HCT116 (cell line): ENCODE measurements around the gene GPR31. TPM values are rescaled to one million over a fixed set of nuclear protein-coding genes. Genes with fewer than 3 reads are reported as not detected.

Experiments used
- ATAC-seq: fragments of 200-7000 bp; cut with Tn5 transposase; 2 replicates; pipeline ENCODE4 v1.9.1; 2020; ENCODE audit warnings: mild to moderate bottlenecking, moderate library complexity
- BruUV-seq: library from RNA; stranded (reverse); fragments of 400-500 nt; replicated peaks from 2 replicates; lab custom pipeline; 2021; lab: Mats Ljungman, UMichigan
- CTCF ChIA-PET: fragments of 300-600 bp; sonication (Branson Sonifier 250); formaldehyde crosslinking; loops from one replicate; lab custom pipeline; 2021; ENCODE audit warnings: antibody characterized with exemption; lab: Charles Lee
- POLR2A ChIA-PET: fragments of 300-600, 350-600 bp; sonication (Branson Sonifier 250); formaldehyde crosslinking; loops from one replicate; lab custom pipeline; 2021; ENCODE audit warnings: antibody characterized with exemption; lab: Charles Lee
- RAD21 ChIA-PET, 2 experiments: fragments of 300-600 bp; sonication (Branson Sonifier 250); formaldehyde crosslinking; loops; one replicate each; lab custom pipeline; 2023; ENCODE audit warnings: low total read pairs in 2 of 2; ENCODE audit not compliant: uncharacterized antibody in 2 of 2, unreplicated experiment in 2 of 2, low non-redundant PET in 1 of 2; lab: Charles Lee
- DNase-seq: peaks from one replicate; pipeline ENCODE4 v3.0.0-alpha.2; 2010; ENCODE audit warnings: low read depth, low spot score
- H2AFZ ChIP-seq: fragments of 200-600 bp; shearing (Covaris generic), sonication (generic); 2 replicates; pipeline ENCODE4 v1.6.1; 2017; ENCODE audit warnings: low read depth, mixed run types, mixed read lengths, antibody characterized with exemption, low read length; ENCODE audit not compliant: poor library complexity, severe bottlenecking
- H3K27ac ChIP-seq: 2 replicates; pipeline ENCODE4 v1.5.1; 2012; ENCODE audit warnings: low read depth, low read length
- H3K27me3 ChIP-seq: fragments of 200-600 bp; sonication (generic); 2 replicates; pipeline ENCODE4 v1.6.1; 2016; ENCODE audit warnings: mixed run types, low read length, mixed read lengths; ENCODE audit not compliant: insufficient read depth
- H3K36me3 ChIP-seq, 2 experiments: fragments of 200-500 bp in 1 of 2; fragments of 200-600 bp in 1 of 2; sonication (Bioruptor generic) in 1 of 2; sonication (generic) in 1 of 2; 2 replicates each; pipeline versions ENCODE4 v1.5.1 to v1.6.1; 2014 to 2016; ENCODE audit warnings: low read length in 2 of 2, inconsistent platforms in 1 of 2, mixed read lengths in 1 of 2, mixed run types in 1 of 2; ENCODE audit not compliant: insufficient read depth in 2 of 2, control insufficient read depth in 1 of 2
- H3K4me1 ChIP-seq, 2 experiments: fragments of 200-600 bp in 1 of 2; sonication (generic) in 1 of 2; 2 replicates each; pipeline versions ENCODE4 v1.5.1 to v1.6.1; 2012 to 2017; ENCODE audit warnings: low read length in 2 of 2, inconsistent platforms in 1 of 2, mild to moderate bottlenecking in 1 of 2, mixed read lengths in 1 of 2, mixed run types in 1 of 2, moderate library complexity in 1 of 2; ENCODE audit not compliant: insufficient read depth in 2 of 2, control insufficient read depth in 1 of 2
- H3K4me2 ChIP-seq: fragments of 200-600 bp; sonication (generic); 2 replicates; pipeline ENCODE4 v1.6.1; 2017; ENCODE audit warnings: mixed run types, low read length, mixed read lengths
- H3K4me3 ChIP-seq, 2 experiments: fragments of 200-600 bp in 1 of 2; sonication (generic) in 1 of 2; replicated peaks in 1 of 2; 2 replicates each; pipeline ENCODE4 v1.5.1; 2011 to 2016; ENCODE audit warnings: low read length in 2 of 2, control low read depth in 1 of 2, low read depth in 1 of 2, mild to moderate bottlenecking in 1 of 2, mixed read lengths in 1 of 2, mixed run types in 1 of 2
- H3K79me2 ChIP-seq: fragments of 200-600 bp; sonication (generic); 2 replicates; pipeline ENCODE4 v1.6.1; 2017; ENCODE audit warnings: mild to moderate bottlenecking, mixed run types, low read length, moderate library complexity, mixed read lengths; ENCODE audit not compliant: insufficient read depth
- H3K9ac ChIP-seq: fragments of 200-600 bp; sonication (generic); 2 replicates; pipeline ENCODE4 v1.6.1; 2016; ENCODE audit warnings: low read length, mixed read lengths
- H3K9me2 ChIP-seq: fragments of 200-600 bp; sonication (generic), shearing (Covaris generic); 2 replicates; pipeline ENCODE4 v1.6.1; 2017; ENCODE audit warnings: mixed run types, mild to moderate bottlenecking, moderate library complexity; ENCODE audit not compliant: insufficient read depth
- H3K9me3 ChIP-seq, 2 experiments: fragments of 200-500 bp in 1 of 2; fragments of 200-600 bp in 1 of 2; sonication (Bioruptor generic) in 1 of 2; sonication (generic) in 1 of 2; 2 replicates each; pipeline ENCODE4 v1.6.1; 2014 to 2017; ENCODE audit warnings: low read length in 2 of 2, mixed read lengths in 2 of 2, inconsistent platforms in 1 of 2, low read depth in 1 of 2, mild to moderate bottlenecking in 1 of 2, mixed run types in 1 of 2, moderate library complexity in 1 of 2; ENCODE audit not compliant: control insufficient read depth in 1 of 2, insufficient read depth in 1 of 2
- H4K20me1 ChIP-seq: fragments of 200-600 bp; sonication (generic), shearing (Covaris generic); 2 replicates; pipeline ENCODE4 v1.6.1; 2017; ENCODE audit warnings: mixed run types, mild to moderate bottlenecking, moderate library complexity; ENCODE audit not compliant: insufficient read depth
- CBX3 ChIP-seq: IDR thresholded peaks from 2 replicates; pipeline ENCODE4 v1.6.1; 2012; ENCODE audit warnings: low read depth
- CEBPB ChIP-seq: IDR thresholded peaks from 2 replicates; pipeline ENCODE4 v1.6.1; 2012; ENCODE audit warnings: low read depth
- EGR1 ChIP-seq: IDR thresholded peaks from 2 replicates; pipeline ENCODE4 v1.6.1; 2012; ENCODE audit warnings: low read depth
- EZH2 ChIP-seq: fragments of 200-600 bp; sonication (generic); IDR thresholded peaks from 2 replicates; pipeline ENCODE4 v1.6.1; 2017; ENCODE audit warnings: antibody characterized with exemption, mixed run types
- EZH2phosphoT487 ChIP-seq: fragments of 200-600 bp; IDR thresholded peaks from 2 replicates; pipeline ENCODE4 v1.6.1; 2018; ENCODE audit warnings: antibody characterized with exemption, borderline replicate concordance
- FOSL1 ChIP-seq: IDR thresholded peaks from 2 replicates; pipeline ENCODE4 v1.6.1; 2012; ENCODE audit warnings: low read depth
- POLR2AphosphoS5 ChIP-seq: IDR thresholded peaks from 2 replicates; pipeline ENCODE4 v1.6.1; 2011; ENCODE audit warnings: mild to moderate bottlenecking, low read depth, low read length, moderate library complexity
- RAD21 ChIP-seq: IDR thresholded peaks from 2 replicates; pipeline ENCODE4 v1.6.1; 2012; ENCODE audit warnings: low read depth, mild to moderate bottlenecking
- SIN3A ChIP-seq: IDR thresholded peaks from 2 replicates; pipeline ENCODE4 v1.6.1; 2012; ENCODE audit warnings: low read depth
- SP1 ChIP-seq: IDR thresholded peaks from 2 replicates; pipeline ENCODE4 v1.6.1; 2012; ENCODE audit warnings: low read depth
- SRF ChIP-seq: IDR thresholded peaks from 2 replicates; pipeline ENCODE4 v1.6.1; 2012; ENCODE audit warnings: low read depth
- TCF7L2 ChIP-seq: IDR thresholded peaks from 2 replicates; pipeline ENCODE4 v1.7.0; 2011; ENCODE audit warnings: borderline replicate concordance, inconsistent platforms; ENCODE audit not compliant: insufficient read depth, insufficient read length; ENCODE audit errors: extremely low read depth
- ZFX ChIP-seq: fragments of 450-650 bp; IDR thresholded peaks from 2 replicates; pipeline ENCODE4 v1.6.1; 2017
- intact Hi-C: fragments of 100-400 bp; cut with micrococcal nuclease; formaldehyde crosslinking; loops from 2 replicates; pipeline ENCODE4 v1.10.0; 2022
- total RNA-seq: library from RNA; stranded (reverse); gene quantifications from one replicate; pipeline ENCODE4 v1.2.1, GENCODE V29; 2021; ENCODE audit not compliant: unreplicated experiment
- TF ChIP-seq, protein P1 (sequence below): IDR thresholded peaks from 2 replicates; pipeline ENCODE4 v1.6.1; 2012

The GPR31 gene
- total RNA-seq, 1 experiment from 2014 or later = not detected

DNA sequence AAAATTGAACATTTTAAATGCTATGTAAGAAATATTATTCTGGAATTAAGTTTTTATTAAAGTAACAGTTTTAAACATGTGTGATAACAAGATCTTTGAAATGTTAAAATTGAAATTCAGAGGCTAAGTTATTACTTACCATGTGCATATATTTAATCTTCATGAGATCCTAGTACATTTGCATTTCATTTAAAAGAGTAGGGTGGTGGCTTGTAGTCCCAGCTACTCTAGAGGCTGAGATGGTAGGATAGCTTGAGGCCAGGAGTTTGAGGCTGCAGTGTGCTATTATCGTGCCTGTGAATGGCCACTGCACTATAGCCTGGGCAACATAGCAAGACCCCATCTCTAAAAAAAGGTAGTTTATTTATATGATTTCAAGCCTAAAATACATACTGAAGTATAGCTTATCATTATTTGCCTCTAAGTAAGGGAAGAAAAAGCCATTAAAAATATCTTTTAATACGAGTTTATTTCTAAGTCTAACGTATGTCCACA, 31.9 kb downstream of the GPR31 start:
- RAD21 ChIA-PET = no interaction called here
- DNase-seq (no peak), ATAC-seq (no peak)
- Histone ChIP-seq H3K9me3 (no peaks in the 10 kb centered on the region), H4K20me1 (no peaks in the 10 kb centered on the region), H3K36me3 (no peaks in the 10 kb centered on the region), H3K27ac (no peak overlapping the region), H3K9ac (no peak overlapping the region), H3K4me1 (no peaks in the 10 kb centered on the region), H3K4me2 (no peak overlapping the region), H2AFZ (no peak overlapping the region), H3K27me3 (peaks cover 12% of the 10 kb centered on the region), H3K79me2 (no peaks in the 10 kb centered on the region), H3K4me3 (no peak overlapping the region), H3K9me2 (no peaks in the 10 kb centered on the region)
- TF ChIP-seq EZH2 = no peak
- no peak for TF ChIP-seq FOSL1
- no peak for TF ChIP-seq CBX3
- TF ChIP-seq ZFX = no peak
- TF ChIP-seq TCF7L2 = no peak
- TF ChIP-seq CEBPB = no peak
- no peak for TF ChIP-seq SIN3A
- TF ChIP-seq EZH2phosphoT487 = no peak
- no peak for TF ChIP-seq POLR2AphosphoS5
- TF ChIP-seq SP1 = no peak
- no peak for TF ChIP-seq SRF
- POLR2A ChIA-PET = no interaction called here
- no TSS peak for BruUV-seq
- CTCF ChIA-PET = no interaction called here
- intact Hi-C loops = no loop called here

DNA sequence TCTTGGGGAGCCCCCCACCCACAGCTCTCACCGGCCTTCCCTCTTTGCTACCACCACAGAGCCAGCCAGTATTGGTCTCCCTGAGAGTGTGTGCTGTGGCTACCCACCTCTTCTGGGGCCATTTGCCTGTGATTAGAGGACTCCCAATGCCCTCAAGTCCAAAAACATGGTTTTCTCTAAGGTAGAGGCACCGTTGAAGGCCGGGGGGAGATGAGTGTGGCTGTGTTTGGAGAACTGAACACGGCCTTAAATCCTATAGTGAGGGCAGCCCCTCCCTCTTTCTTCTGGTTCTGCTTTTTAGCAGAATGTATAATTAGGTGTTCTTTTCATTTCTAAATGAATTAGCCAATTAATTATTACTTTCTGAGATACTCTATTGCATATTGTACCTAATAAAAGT, 32.4 kb downstream of the GPR31 start:
- Histone ChIP-seq H4K20me1 (no peaks in the 10 kb centered on the region), H3K27me3 (peaks cover 12% of the 10 kb centered on the region), H3K4me2 (no peak overlapping the region), H3K4me3 (no peak overlapping the region), H3K4me1 (no peaks in the 10 kb centered on the region), H3K27ac (no peak overlapping the region), H2AFZ (no peak overlapping the region), H3K9me2 (no peaks in the 10 kb centered on the region), H3K9me3 (no peaks in the 10 kb centered on the region), H3K9ac (no peak overlapping the region), H3K36me3 (no peaks in the 10 kb centered on the region), H3K79me2 (no peaks in the 10 kb centered on the region)
- ChIA-PET RAD21 (no interaction called here), POLR2A (no interaction called here), CTCF (no interaction called here)
- BruUV-seq = no TSS peak
- DNase-seq (no peak), ATAC-seq (no peak)
- intact Hi-C loops = no loop called here
- TF ChIP-seq, protein P1, sequence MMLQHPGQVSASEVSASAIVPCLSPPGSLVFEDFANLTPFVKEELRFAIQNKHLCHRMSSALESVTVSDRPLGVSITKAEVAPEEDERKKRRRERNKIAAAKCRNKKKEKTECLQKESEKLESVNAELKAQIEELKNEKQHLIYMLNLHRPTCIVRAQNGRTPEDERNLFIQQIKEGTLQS = no peak
- TF ChIP-seq RAD21 (no peak), EGR1 (no peak)
